ENCODE data around the gene EN1.
A peak's percentile ranks its signal among the peaks of the same experiment; 100 is the strongest.

Gene EN1

GRCh38 chr2:118865106-118865505, 17.7 kb upstream of the EN1 start:
- WGBS: 6% methylated on average over 3 of the region's 3 CpGs

GRCh38 chr2:118864207-118864606, 16.8 kb upstream of the EN1 start:
- Histone ChIP-seq H3K27me3 (ENCODE audit: insufficient read depth, low read length) (peaks cover 52% of the 10 kb centered on the region), H3K9me3 (ENCODE audit: insufficient read depth, low read depth, low read length) (no peaks in the 10 kb centered on the region), H3K27ac (ENCODE audit: low read depth, low read length) (no peak overlapping the region), H3K9ac (ENCODE audit: low read depth, low read length) (no peak overlapping the region), H3K36me3 (ENCODE audit: insufficient read depth, low read length) (no peaks in the 10 kb centered on the region), H3K4me1 (ENCODE audit: insufficient read depth, low read length) (0 out of 2 replicates have a peak, but pooled peaks cover 2% of the 10 kb centered on the region), H3K4me3 (ENCODE audit: low read length) (no peak overlapping the region)
- WGBS: 94% methylated on average over 12 of the region's 13 CpGs

More at GRCh38 chr2:118865106-118865505, 17.7 kb upstream of the EN1 start:
- Histone ChIP-seq H3K9me3 (ENCODE audit: insufficient read depth, low read depth, low read length) (no peaks in the 10 kb centered on the region), H3K27ac (ENCODE audit: low read depth, low read length) (no peak overlapping the region), H3K27me3 (ENCODE audit: insufficient read depth, low read length) (peaks cover 43% of the 10 kb centered on the region), H3K4me1 (ENCODE audit: insufficient read depth, low read length) (0 out of 2 replicates have a peak, but pooled peaks cover 2% of the 10 kb centered on the region), H3K9ac (ENCODE audit: low read depth, low read length) (no peak overlapping the region), H3K36me3 (ENCODE audit: insufficient read depth, low read length) (no peaks in the 10 kb centered on the region), H3K4me3 (ENCODE audit: low read length) (no peak overlapping the region)

GRCh38 chr2:118861731-118862130, 14.3 kb upstream of the EN1 start:
- Histone ChIP-seq H3K4me1 (ENCODE audit: insufficient read depth, low read length) (peaks cover 11% of the 10 kb centered on the region), H3K9ac (ENCODE audit: low read depth, low read length) (no peak overlapping the region), H3K4me3 (ENCODE audit: low read length) (no peak overlapping the region), H3K27me3 (ENCODE audit: insufficient read depth, low read length) (peaks cover 77% of the 10 kb centered on the region), H3K27ac (ENCODE audit: low read depth, low read length) (no peak overlapping the region), H3K9me3 (ENCODE audit: insufficient read depth, low read depth, low read length) (no peaks in the 10 kb centered on the region), H3K36me3 (ENCODE audit: insufficient read depth, low read length) (no peaks in the 10 kb centered on the region)
- WGBS: 70% methylated on average over 1 of the region's 1 CpG

- Histone ChIP-seq H3K27me3 (ENCODE audit: insufficient read depth, low read length) (peaks cover 82% of the 10 kb centered on the region), H3K9me3 (ENCODE audit: insufficient read depth, low read depth, low read length) (no peaks in the 10 kb centered on the region), H3K4me1 (ENCODE audit: insufficient read depth, low read length) (peaks cover 13% of the 10 kb centered on the region), H3K9ac (ENCODE audit: low read depth, low read length) (no peak overlapping the region), H3K36me3 (ENCODE audit: insufficient read depth, low read length) (no peaks in the 10 kb centered on the region), H3K4me3 (ENCODE audit: low read length) (no peak overlapping the region), H3K27ac (ENCODE audit: low read depth, low read length) (no peak overlapping the region)
- WGBS: 87% methylated on average over 7 of the region's 7 CpGs
These were observed 13.8 kb upstream of the EN1 start for GRCh38 chr2:118861242-118861641.

GRCh38 chr2:118860506-118860905, 13.1 kb upstream of the EN1 start:
- peaks cover 89% of the 10 kb centered on the region for H3K27me3 ChIP-seq (ENCODE audit: insufficient read depth, low read length)
- H3K27ac ChIP-seq (ENCODE audit: low read depth, low read length): no peak overlapping the region
- H3K4me3 ChIP-seq (ENCODE audit: low read length): no peak overlapping the region
- H3K9me3 ChIP-seq (ENCODE audit: insufficient read depth, low read depth, low read length): no peaks in the 10 kb centered on the region
- H3K36me3 ChIP-seq (ENCODE audit: insufficient read depth, low read length): no peaks in the 10 kb centered on the region
- WGBS: 71% methylated on average over 5 of the region's 5 CpGs
- peaks cover 15% of the 10 kb centered on the region for H3K4me1 ChIP-seq (ENCODE audit: insufficient read depth, low read length)
- H3K9ac ChIP-seq (ENCODE audit: low read depth, low read length): no peak overlapping the region

GRCh38 chr2:118859157-118859770, 11.8 kb upstream of the EN1 start:
- Histone ChIP-seq H3K36me3 (ENCODE audit: insufficient read depth, low read length) (no peaks in the 10 kb centered on the region), H3K27ac (ENCODE audit: low read depth, low read length) (no peak overlapping the region), H3K4me1 (ENCODE audit: insufficient read depth, low read length) (peaks cover 14% of the 10 kb centered on the region), H3K9ac (ENCODE audit: low read depth, low read length) (no peak overlapping the region), H3K9me3 (ENCODE audit: insufficient read depth, low read depth, low read length) (no peaks in the 10 kb centered on the region), H3K4me3 (ENCODE audit: low read length) (peak overlapping the region; percentile 30; the same call in 1 of the 2 replicates), H3K27me3 (ENCODE audit: insufficient read depth, low read length) (peaks cover 98% of the 10 kb centered on the region)
- 45% methylated on average over 26 of the region's 26 CpGs for WGBS

GRCh38 chr2:118858485-118859156, 11.2 kb upstream of the EN1 start:
- Histone ChIP-seq H3K9me3 (ENCODE audit: insufficient read depth, low read depth, low read length) (no peaks in the 10 kb centered on the region), H3K27ac (ENCODE audit: low read depth, low read length) (no peak overlapping the region), H3K4me1 (ENCODE audit: insufficient read depth, low read length) (peaks cover 19% of the 10 kb centered on the region), H3K9ac (ENCODE audit: low read depth, low read length) (no peak overlapping the region), H3K27me3 (ENCODE audit: insufficient read depth, low read length) (peaks cover 98% of the 10 kb centered on the region), H3K4me3 (ENCODE audit: low read length) (peak overlapping the region; percentile 30), H3K36me3 (ENCODE audit: insufficient read depth, low read length) (no peaks in the 10 kb centered on the region)
- 47% methylated on average over 40 of the region's 40 CpGs for WGBS

- Histone ChIP-seq H3K4me3 (ENCODE audit: low read length) (peak overlapping the region; percentile 30), H3K9me3 (ENCODE audit: insufficient read depth, low read depth, low read length) (no peaks in the 10 kb centered on the region), H3K27ac (ENCODE audit: low read depth, low read length) (no peak overlapping the region), H3K36me3 (ENCODE audit: insufficient read depth, low read length) (no peaks in the 10 kb centered on the region), H3K9ac (ENCODE audit: low read depth, low read length) (no peak overlapping the region), H3K27me3 (ENCODE audit: insufficient read depth, low read length) (peaks cover 100% of the 10 kb centered on the region), H3K4me1 (ENCODE audit: insufficient read depth, low read length) (peaks cover 24% of the 10 kb centered on the region)
- 48% methylated on average over 52 of the region's 52 CpGs for WGBS
These were observed 10.4 kb upstream of the EN1 start for GRCh38 chr2:118857677-118858484.

GRCh38 chr2:118856978-118857676, 9.7 kb upstream of the EN1 start:
- Histone ChIP-seq H3K36me3 (ENCODE audit: insufficient read depth, low read length) (no peaks in the 10 kb centered on the region), H3K27ac (ENCODE audit: low read depth, low read length) (no peak overlapping the region), H3K4me1 (ENCODE audit: insufficient read depth, low read length) (peaks cover 30% of the 10 kb centered on the region), H3K4me3 (ENCODE audit: low read length) (no peak overlapping the region), H3K9ac (ENCODE audit: low read depth, low read length) (no peak overlapping the region), H3K9me3 (ENCODE audit: insufficient read depth, low read depth, low read length) (no peaks in the 10 kb centered on the region), H3K27me3 (ENCODE audit: insufficient read depth, low read length) (peaks cover 100% of the 10 kb centered on the region)
- 56% methylated on average over 50 of the region's 50 CpGs for WGBS

- Histone ChIP-seq H3K27me3 (ENCODE audit: insufficient read depth, low read length) (peaks cover 100% of the 10 kb centered on the region), H3K36me3 (ENCODE audit: insufficient read depth, low read length) (no peaks in the 10 kb centered on the region), H3K27ac (ENCODE audit: low read depth, low read length) (no peak overlapping the region), H3K4me1 (ENCODE audit: insufficient read depth, low read length) (peaks cover 34% of the 10 kb centered on the region), H3K4me3 (ENCODE audit: low read length) (no peak overlapping the region), H3K9me3 (ENCODE audit: insufficient read depth, low read depth, low read length) (no peaks in the 10 kb centered on the region), H3K9ac (ENCODE audit: low read depth, low read length) (no peak overlapping the region)
- 56% methylated on average over 24 of the region's 25 CpGs for WGBS
These were observed 9.0 kb upstream of the EN1 start for GRCh38 chr2:118856330-118856977.

Measured in HUES64 (cell line).